Esophagus muscularis mucosa (tissue), 3 donors: ENCODE results near the gene TPH2.

Experiments
- CTCF ChIP-seq, 3 experiments: fragments of 200-600 bp in 2 of 3; fragments of 450-650 bp in 1 of 3; sonication (generic) in 2 of 3; IDR thresholded peaks; one replicate each; pipeline ENCODE4 v1.5.1; 2017 to 2019; ENCODE audit warnings: antibody characterized with exemption in 3 of 3, mild to moderate bottlenecking in 2 of 3, moderate library complexity in 1 of 3
- POLR2A ChIP-seq: fragments of 450-650 bp; IDR thresholded peaks from one replicate; pipeline ENCODE4 v1.6.1; 2017; ENCODE audit warnings: antibody characterized with exemption, moderate library complexity, mild to moderate bottlenecking, low read depth

DNA sequence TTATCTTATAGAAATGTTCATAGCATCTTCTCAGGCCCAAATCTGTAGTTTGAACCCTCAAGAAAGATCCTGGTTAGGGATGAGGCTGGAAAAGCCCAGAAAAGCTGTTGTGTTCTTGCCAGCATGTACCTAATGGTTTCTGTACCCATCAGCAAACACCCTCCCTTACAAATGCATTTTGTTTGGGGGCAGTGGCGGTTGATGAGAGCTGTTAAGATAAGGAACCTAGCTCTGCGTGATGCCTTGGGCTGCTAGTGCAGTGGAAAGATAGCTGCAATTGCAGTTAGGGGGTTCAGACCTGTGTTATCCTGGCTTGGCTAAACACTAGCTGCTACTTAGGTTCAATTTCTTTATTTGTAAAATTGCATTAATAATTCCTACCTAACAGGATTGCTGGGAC lies 3.6 kb downstream of the TPH2 start:
- TF ChIP-seq CTCF (IDR thresholded peaks at IDR 0.05) (no peak), POLR2A (no peak)
